Breast epithelium (tissue), 3 donors: Measurements from ENCODE around the gene CD8B.
"Not testable (repeated sequence)": the region's sequence is repeated elsewhere in the genome, so short reads cannot be mapped to it uniquely, and the experiment has no call there.

ENCODE experiments used
- POLR2A ChIP-seq: fragments of 450-650 bp; IDR thresholded peaks from one replicate; pipeline ENCODE4 v1.6.1; 2016; ENCODE audit warnings: antibody characterized with exemption, mild to moderate bottlenecking, moderate library complexity
- POLR2AphosphoS5 ChIP-seq, 3 donors: sonication (generic); formaldehyde crosslinking; IDR thresholded peaks; one replicate each; pipeline ENCODE4 v1.6.1; 2017; ENCODE audit warnings: antibody characterized with exemption in 3 of 3
- TF ChIP-seq, protein P1 (sequence below), 3 donors: fragments of 450-650 bp; IDR thresholded peaks; one replicate each; pipeline ENCODE4 v1.5.1; 2016 to 2017; ENCODE audit warnings: antibody characterized with exemption in 3 of 3, mild to moderate bottlenecking in 3 of 3, moderate library complexity in 3 of 3

DNA sequence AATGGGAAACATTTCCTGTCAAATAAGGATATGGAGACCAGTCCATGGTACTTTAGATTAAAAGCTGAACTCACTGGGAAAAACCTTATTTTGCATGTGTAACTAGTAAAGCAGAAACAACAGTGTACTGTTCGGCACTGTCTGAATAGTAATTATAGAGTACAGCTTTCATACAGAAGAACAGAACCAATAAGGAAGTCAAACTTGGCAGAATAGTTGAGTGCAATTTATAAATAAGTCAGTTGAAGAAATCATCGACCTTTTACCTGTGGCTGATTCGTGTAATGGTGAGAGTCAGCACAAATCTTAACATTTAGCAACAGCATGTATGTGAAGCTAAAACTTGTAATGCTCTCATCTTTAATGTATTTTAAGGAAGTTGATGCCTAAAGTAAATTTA, 24.3 kb upstream of the CD8B start:
- TF ChIP-seq POLR2A; POLR2AphosphoS5 (IDR thresholded peaks at IDR 0.05): not testable (repeated sequence)
- TF ChIP-seq, protein P1, sequence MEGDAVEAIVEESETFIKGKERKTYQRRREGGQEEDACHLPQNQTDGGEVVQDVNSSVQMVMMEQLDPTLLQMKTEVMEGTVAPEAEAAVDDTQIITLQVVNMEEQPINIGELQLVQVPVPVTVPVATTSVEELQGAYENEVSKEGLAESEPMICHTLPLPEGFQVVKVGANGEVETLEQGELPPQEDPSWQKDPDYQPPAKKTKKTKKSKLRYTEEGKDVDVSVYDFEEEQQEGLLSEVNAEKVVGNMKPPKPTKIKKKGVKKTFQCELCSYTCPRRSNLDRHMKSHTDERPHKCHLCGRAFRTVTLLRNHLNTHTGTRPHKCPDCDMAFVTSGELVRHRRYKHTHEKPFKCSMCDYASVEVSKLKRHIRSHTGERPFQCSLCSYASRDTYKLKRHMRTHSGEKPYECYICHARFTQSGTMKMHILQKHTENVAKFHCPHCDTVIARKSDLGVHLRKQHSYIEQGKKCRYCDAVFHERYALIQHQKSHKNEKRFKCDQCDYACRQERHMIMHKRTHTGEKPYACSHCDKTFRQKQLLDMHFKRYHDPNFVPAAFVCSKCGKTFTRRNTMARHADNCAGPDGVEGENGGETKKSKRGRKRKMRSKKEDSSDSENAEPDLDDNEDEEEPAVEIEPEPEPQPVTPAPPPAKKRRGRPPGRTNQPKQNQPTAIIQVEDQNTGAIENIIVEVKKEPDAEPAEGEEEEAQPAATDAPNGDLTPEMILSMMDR (IDR thresholded peaks at IDR 0.05), result not testable (repeated sequence)
